ENCODE measurements around the gene MYRF. TPM values are rescaled to one million over a fixed set of nuclear protein-coding genes. Genes with fewer than 3 reads are reported as not detected.

Gene MYRF
- total and polyA plus RNA-seq, 2 of the 13 experiments (the other 11 are each of a cell fraction or from before 2014, with no cell fraction given) = 10.2 to 25.9 TPM

- TF ChIP-seq NFYB (CRISPR knock-in tag; IDR thresholded peaks at IDR 0.05) (peak; percentile 83), ZNF414 (CRISPR knock-in tag; IDR thresholded peaks at IDR 0.05) (peak; percentile 61; the same call in 1 of the 2 replicates), GMEB2 (CRISPR knock-in tag; IDR thresholded peaks at IDR 0.05; ENCODE audit: low read depth) (no peak), ZNF142 (CRISPR knock-in tag; IDR thresholded peaks at IDR 0.05) (no peak; the same call in 1 of the 2 replicates), ZBTB43 (CRISPR knock-in tag; conservative IDR thresholded peaks at IDR 0.05) (peak; percentile 77; the same call in 1 of the 2 replicates), ZNF326 (CRISPR knock-in tag; IDR thresholded peaks at IDR 0.05; ENCODE audit: borderline replicate concordance) (no peak), NAIF1 (CRISPR knock-in tag; IDR thresholded peaks at IDR 0.05; ENCODE audit: borderline replicate concordance) (no peak), ZNF607 (CRISPR knock-in tag; IDR thresholded peaks at IDR 0.05; ENCODE audit: borderline replicate concordance) (0 out of 2 replicates have a peak, but pooled peaks have one; percentile 46), ARID4A (CRISPR knock-in tag; IDR thresholded peaks at IDR 0.05; ENCODE audit: borderline replicate concordance) (peak; percentile 60; the same call in 1 of the 2 replicates), MED8 (CRISPR knock-in tag; IDR thresholded peaks at IDR 0.05; ENCODE audit: insufficient replicate concordance) (peak; percentile 62), ZC3H4 (CRISPR knock-in tag; IDR thresholded peaks at IDR 0.05; ENCODE audit: borderline replicate concordance) (peak; percentile 82; the same call in 1 of the 2 replicates), AKAP8 (CRISPR knock-in tag; IDR thresholded peaks at IDR 0.05) (peak; percentile 73)
These were observed 4.2 kb downstream of the MYRF start (continued) for GRCh38 chr11:61756452-61757212.

Measured in HepG2 (cell line).